Measurements from ENCODE around the gene SCAPER.
"Not testable (repeated sequence)": the region's sequence is repeated elsewhere in the genome, so short reads cannot be mapped to it uniquely, and the experiment has no call there.

Gene SCAPER

DNA sequence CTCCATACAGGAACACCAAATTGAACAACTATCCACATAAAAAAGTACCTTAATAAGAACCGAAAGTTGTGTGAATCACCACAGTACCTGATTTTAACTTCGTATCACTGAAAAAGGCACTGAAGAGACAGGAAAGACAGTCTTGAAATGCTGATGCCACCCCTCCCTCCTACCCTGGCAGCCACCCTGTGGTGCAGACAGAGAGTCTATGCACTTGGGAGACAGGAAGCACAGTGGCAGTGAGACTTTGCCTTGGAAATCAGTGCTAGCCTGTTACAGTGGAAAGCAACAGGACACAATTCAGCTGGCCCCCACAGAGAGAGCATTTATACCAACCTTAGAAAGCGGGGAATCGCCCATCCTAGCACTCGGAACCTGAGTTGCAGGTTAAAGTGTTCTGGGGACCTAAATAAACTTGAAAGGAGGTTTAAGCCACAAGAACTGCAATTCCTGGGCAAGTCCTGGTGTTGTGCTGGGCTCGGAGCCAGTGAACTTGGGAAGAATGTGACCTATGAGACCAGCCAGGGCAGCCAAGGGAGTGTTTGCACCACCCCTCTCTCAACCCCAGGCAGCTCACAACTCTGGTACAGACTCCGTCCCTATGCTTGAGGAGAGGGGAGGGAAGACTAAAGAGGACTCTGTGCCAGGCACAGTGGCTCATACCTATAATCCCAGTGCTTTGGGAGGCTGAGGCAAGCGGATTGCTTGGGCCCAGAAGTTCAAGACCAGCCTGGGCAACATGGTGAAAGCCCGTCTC lies 328.4 kb downstream of the SCAPER start:
- no peak for DNase-seq (ENCODE audit: low read depth)

DNA sequence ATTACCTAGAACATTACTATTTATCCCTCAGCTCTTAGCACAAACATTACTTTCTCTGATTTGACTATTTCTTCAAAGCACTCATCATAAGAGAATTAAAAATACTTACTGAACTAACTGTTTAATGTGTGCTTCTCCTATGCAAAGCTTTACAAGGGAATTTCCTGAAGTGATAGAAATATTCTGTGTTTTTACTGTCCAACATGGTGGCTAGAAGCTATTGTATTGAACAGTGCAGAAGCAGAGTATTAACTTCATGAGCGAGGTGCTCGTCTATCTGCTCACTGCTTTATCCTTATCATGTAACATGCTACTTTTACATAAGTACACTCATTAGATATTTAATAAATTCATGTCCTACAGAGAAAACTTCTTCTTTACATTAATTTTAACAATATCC lies 329.5 kb downstream of the SCAPER start:
- DNase-seq (ENCODE audit: low read depth), result no peak

DNA sequence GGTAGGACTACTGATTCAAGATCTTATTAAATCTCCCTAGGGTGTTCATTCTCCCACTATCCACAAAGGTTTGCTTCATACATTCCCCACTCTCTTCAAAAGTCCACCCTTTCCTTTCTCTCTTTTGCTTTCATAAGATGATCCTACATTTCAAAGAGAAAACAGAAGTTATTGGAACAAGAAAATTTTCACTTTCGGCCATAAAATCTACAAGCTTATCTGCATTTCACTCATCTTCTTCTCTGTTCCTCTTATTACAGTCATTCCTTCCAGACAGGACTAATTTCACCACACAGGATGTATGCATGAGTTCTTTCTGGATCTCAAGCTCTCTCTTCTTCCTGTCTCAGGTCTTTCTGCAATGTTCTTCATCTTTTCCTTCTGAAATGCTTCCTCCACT lies 329.9 kb downstream of the SCAPER start:
- no peak for DNase-seq (ENCODE audit: low read depth)

DNA sequence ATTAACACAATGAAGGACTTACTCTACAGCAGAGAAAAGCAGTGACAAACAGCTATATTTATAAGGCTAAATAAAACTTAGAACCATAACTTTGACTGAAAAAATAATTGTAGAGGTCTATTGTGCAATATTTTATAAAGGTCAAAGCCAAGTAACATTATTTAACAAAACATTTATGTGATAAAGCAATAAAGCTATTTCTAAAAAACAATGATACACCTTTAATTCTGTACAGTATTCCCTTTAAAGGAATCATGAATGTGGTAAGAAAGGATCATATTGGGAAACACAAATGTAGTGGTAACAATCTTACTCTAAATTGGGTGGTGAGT lies 332.2 kb downstream of the SCAPER start:
- DNase-seq (ENCODE audit: low read depth), result no peak

DNA sequence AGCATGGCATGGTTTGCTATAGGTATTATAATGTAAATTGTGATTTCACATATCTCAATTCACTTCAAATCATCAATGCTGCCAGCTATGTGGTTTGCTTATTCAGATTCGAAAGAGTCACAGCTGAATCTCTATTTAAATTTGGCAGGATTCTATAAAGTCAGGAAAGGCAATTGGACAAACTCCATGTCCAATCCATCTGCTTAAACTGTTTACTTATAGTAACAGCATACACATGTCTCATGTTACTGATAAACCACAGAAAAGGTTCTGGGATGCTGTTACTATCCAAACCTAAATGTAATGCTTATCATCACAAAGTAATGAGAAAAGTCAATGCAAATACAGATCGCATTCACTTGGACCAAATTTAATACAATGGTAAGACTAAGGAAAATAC lies 338.9 kb downstream of the SCAPER start:
- no peak for DNase-seq (ENCODE audit: low read depth)

DNA sequence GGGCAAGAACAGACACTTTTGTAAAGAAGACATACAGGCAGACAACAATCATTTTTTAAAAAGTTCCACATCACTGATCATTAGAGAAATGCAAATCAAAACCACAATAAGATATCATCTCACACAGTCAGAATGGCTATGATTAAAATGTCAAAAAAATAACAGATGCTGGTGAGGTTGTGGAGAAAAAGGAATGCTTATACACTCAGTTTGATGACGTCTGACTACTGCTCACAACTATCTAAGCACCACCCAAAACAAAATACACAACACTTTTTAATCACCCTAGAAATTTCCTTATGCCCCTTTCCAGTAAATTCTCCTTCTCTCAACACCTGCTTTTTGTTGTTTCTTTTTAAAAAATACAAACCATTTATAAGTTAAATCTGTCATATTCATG lies 339.8 kb downstream of the SCAPER start:
- DNase-seq (ENCODE audit: low read depth), result no peak

DNA sequence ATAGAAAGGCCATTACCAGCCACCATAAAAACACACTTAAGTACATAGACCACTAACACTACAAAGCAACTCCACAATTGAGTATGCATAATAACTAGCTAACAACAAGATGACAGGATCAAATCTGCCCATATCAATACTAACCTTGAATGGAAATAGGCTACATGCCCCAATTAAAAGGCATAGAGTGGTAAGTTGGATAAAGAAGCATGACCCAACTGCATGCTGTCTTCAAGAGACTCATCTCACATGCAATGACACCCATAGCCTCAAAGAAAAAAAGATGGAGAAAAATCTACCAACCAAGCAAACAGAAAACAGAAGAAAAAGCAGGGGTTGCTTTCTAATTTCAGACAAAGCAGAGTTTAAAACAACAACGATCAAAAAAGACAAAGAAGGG lies 349.9 kb downstream of the SCAPER start:
- no peak for DNase-seq (ENCODE audit: low read depth)

DNA sequence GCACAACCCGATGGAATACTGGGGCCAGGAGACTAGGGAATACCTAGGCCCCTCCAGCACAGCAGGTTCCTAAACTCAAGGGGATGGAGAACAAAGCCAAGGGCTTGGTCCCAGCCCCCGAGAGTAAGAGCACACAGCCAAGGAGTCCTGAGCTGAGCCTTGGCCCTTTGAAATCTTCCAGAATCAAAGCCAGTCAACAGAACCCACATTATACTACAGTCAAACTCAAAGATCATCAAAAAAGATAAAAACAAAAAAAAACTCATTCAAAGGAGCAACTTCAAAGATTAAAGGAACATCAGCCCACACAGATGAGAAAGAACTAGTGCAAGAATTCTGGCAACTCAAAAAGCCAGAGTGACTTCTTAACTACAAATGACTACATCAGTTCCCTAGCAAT lies 351.6 kb downstream of the SCAPER start:
- DNase-seq (ENCODE audit: low read depth), result no peak

DNA sequence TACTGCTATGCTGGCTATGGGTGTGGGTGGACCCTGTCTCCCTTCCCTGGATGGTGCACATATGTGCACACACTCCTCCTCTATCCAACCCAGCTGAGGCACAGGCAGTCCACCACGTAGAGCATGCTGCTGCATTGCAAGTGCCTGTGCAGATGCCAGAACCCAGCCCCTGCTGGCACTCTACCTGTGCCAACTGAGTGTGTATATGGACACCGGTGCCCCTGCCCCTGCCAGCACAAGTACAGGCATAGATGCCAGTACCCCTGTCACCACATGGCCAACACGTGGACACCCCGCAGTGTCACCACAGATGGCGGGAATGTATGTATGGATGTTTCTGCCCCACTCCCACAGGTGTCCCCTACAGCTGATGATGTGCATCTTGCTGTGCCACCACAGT lies 352.0 kb downstream of the SCAPER start:
- DNase-seq (ENCODE audit: low read depth), result no peak

DNA sequence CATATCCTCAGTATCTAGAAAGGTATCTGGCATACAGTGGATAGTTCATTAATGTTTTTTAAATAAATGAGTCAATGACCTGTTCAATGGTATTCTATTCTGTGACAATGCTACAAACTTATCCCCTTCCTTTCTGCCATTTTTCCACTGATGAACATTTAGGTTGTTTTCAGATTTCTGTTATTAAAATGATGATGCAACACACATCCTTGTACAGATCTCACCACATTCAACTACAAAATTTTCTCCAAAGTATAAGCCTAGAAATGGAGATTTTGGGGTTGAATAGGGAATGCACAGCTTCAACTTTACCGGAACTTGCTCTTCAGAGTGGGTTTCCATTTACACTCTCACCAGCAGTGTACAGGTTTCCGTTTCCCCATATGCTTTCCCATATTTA lies 358.3 kb downstream of the SCAPER start:
- no peak for DNase-seq (ENCODE audit: low read depth)

DNA sequence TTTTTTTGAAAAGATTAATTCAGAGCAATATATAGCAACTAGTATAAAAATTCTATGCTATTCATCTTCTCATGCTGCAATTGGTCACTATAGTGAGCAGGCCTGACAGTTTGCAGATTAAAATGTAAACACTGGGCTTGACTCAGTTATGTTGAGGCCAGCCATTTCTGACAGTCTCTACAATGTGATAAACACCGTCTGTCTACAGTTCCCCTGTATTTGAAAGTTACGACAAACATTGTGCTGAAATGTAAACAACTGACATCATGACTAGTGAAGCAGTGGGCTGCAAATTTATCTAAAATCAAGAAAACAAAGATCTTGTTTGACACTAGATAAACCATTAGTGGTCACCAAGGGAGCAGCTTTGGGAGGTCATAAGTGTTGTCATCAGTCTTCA lies 371.1 kb downstream of the SCAPER start:
- no peak for DNase-seq (ENCODE audit: low read depth)

DNA sequence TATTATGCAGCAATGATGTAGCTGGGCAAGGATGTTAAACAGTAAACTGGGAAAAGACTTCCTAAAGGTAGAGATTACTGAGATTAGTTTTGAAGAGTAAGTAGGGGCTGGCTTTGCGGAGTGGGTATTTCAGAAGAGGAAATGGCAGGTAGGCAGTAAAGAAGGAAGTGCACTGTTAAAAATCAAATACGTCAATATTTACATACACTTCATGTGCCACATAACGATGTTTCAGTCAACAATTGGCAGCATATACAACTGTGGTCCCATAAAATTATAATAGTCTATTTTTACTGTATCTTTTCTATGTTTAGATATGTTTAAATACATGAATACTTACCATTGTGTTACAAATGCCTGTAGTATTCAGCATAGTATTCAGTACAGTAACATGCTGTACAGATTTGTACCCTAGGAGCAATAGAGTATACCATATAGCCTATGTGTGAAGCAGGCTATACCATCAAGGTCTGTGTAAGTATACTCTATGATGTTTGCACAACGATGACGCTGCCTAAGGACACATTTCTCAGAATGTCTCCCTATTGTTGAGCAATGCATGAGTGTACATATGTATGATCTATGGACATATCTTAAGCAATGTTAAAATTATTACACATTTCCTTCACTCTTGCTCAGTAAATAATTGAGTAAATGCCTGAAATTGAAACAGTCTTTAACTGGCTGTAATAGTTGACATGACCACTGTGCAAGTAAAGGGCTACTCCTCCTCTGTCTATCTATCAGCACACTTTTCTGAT lies 371.9 kb downstream of the SCAPER start:
- DNase-seq (ENCODE audit: low read depth), result no peak

DNA sequence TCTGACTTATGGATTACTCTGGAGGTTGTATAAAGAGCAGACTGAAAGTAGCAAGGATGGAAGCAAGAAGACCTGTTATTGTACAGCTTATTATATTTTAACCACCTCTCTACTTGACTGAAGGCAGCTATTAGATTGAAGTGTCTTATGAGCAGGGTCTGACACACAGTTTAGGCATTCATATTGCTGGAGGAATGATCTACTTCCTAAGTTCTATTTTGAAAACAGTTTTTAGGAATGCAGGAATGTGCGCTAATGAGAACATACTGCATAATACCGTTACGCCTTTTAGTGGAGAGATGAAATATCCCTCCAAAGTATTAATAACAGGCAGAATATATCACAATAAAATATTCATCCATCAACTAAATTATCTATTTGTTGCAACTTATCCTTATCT lies 375.2 kb downstream of the SCAPER start:
- no peak for DNase-seq (ENCODE audit: low read depth)

DNA sequence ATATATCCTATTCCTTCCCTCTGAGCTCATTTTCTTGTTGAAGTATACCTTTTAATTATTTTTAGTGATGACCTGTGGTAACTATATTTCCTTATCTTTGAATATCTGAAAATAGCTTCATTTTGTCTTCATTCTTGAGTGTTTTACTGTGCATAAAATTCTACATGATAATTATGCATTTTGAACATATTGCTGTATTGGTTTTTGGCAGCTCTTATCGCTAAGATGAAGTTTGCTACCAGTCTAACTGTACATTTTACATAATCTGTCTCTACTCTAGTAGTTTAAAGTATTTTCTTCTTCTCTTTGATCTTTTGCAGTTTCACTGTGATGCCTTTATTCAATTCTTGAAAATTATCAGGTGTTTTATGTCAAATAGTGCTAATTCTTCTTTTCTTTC lies 379.0 kb downstream of the SCAPER start:
- no peak for DNase-seq (ENCODE audit: low read depth)

DNA sequence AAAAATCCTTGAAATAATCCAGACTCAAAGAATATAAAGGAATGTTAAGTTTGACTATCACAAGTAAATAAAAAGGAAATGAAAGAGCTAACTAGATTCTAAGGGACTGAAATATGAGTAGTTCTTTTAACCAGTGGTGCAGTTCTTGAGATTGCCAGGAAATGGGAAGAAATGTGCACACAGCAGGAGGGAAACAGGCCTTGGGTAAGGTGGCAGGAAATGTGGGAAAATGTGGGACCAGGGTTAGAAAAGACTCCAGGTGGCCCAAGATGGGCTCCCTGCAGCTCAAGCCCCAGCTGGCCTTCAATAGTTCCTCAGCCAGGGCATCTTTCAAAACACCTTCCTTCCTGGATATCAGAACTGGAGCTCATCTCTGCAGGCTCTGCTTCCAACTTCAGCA lies 387.2 kb downstream of the SCAPER start:
- DNase-seq (ENCODE audit: low read depth), result no peak

DNA sequence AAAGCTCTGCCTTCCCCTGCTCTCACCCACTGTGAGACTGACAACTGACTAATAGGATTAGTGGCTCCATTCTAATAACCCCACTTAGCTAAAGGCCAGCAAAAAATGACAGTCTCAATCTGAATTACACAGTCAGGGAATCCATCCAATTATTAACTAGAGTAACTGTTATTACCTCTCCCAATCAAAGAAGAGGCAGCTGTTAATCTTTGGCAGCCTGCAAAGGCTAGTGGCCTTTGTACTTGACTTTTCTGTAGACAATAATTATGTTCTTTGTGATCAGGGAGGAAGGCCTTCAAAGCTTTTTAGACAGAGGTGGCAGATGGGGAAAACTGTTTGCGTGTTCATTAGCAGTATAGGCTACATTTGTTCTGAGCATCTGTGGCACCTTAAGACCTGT lies 390.9 kb downstream of the SCAPER start:
- DNase-seq (ENCODE audit: low read depth), result no peak

DNA sequence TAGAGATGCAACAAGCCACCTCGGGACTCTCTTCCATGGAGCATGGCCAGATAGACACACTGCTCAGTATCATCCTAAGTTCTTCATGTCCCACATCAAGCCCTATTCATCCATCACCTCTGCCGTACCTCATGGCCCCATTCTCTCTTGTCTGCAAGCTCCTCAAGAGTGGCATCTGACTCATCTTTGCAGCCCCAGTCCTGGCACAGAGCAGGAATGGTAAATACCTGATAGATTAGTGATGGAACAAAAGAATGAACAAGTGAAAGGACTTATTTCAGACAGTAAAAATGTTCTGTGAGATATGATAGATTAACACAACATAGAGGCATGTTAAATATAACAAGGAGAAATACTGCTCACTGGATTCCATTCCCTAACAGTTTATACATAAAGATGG lies 392.2 kb downstream of the SCAPER start:
- no peak for DNase-seq (ENCODE audit: low read depth)

DNA sequence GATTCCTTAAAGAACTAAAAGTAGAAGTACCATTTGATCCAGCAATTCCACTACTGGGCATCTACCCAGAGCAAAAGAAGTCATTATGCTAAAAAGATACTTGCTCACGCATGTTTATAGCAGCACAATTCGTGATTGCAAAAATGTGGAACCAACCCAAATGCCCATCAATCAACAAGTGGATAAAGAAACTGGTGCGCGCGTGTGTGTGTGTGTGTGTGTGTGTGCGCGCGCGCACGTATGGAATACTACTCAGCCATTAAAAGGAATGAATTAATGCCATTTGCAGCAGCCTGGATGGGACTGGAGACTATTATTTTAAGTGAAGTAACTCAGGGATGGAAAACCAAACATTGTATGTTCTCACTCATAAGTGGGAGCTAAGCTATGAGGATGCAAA lies 394.5 kb downstream of the SCAPER start:
- not testable (repeated sequence) for DNase-seq (ENCODE audit: low read depth)

DNA sequence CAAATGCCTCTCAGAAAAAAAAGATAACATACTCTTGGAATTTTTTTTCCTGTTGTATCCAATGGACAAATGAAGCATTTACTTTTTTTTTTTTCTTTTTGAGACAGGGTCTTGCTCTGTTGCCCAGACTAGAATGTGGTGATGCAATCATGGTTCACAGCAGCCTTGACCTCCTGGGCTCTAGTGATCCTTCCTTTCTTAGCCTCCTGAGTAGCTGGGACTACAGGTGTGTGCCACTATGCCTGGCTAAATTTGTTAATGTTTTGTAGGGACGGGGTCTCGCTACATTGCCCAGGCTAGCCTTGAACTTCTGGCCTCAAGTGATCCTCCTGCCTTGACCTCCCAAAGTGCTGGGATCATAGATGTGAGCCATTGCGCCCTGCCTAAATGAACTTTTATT lies 401.3 kb downstream of the SCAPER start:
- DNase-seq (ENCODE audit: low read depth), result no peak

DNA sequence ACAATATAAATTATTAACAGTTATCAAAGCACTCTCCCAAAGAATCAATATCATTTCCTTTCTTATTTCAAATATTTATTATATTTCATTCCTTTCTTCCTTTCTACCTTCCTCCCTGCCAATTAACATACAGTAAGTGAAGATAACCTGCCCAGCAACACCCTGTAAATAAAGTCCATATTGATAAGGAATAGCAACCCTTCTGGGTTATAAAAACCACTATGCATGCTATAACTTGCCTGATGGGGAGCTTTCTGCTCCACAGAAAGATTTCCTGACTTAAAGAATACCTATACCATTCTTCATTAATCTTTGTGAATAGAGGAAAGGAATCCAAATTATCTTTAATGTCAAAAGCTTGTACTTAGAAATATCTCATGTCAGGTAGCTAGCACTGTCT lies 402.0 kb downstream of the SCAPER start:
- DNase-seq (ENCODE audit: low read depth), result no peak

DNA sequence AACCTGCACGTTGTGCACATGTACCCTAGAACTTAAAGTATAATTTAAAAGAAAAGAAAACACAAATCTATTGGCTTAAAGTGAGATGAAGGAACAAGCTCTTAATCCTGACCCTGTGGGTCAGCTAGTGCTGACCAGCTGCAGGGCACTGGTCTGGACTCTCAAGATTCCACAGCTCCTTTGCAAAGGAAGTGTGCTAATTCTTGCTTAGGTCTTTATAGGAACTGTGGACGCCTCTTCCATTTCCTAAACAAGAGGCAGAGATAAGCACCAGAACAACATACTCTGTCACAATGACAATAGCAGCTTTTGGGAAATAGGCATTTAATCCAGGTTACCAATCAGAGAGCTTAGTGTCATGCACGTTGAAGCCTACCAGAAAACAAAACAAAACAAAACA lies 402.5 kb downstream of the SCAPER start:
- no peak for DNase-seq (ENCODE audit: low read depth)

DNA sequence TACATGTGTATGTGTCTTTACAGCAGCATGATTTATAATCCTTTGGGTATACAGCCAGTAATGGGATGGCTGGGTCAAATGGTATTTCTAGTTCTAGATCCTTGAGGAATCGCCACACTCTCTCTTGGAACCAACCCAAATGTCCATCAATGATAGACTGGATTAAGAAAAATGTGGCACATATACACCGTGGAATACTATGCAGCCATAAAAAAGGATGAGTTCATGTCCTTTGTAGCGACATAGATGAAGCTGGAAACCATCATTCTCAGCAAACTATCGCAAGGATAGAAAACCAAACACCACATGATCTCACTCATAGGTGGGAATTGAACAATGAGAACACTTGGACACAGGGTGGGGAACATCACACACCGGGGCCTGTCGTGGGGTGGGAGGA lies 403.0 kb downstream of the SCAPER start:
- not testable (repeated sequence) for DNase-seq (ENCODE audit: low read depth)

DNA sequence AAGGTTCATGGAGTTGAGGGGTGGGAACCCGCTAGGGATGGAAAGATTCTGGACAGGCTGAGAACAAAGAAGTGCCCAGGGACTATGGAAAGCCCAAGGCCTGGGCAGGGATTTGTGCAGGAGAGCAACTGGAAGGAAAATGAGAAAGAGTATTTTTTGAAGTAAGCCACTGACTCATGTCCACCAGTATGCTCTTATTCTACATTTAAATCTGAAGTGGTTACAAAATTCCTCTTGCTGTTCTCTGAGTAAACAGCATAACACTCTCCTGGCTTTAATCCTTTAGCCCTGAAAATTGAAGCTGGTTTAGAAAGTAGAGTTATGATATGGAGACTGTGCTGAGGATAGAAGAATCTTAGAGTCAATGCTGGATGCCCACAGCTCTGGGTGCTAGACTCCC lies 403.4 kb downstream of the SCAPER start:
- DNase-seq (ENCODE audit: low read depth), result no peak

DNA sequence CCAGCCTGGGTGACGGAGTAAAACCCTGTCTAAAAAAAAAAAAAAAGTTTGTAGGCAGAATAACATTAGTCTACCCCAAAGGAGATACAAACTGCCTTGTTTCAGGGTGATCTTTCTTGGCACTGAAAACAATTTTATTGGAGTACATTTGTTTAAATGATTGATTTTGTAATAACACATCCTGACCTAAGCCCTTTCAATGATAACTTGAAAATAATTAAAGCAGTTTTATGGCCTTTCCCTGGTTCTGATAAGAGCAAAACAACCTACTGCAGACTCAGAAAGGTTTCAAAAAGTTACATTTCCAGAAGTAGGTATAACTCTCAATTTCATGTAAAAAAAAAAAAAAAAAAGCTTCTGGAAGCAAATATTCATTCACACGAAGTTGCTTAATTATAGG lies 404.1 kb downstream of the SCAPER start:
- DNase-seq (ENCODE audit: low read depth), result no peak
